GM15510 (cell line): ENCODE measurements around the gene PAIP2B.

ENCODE experiments used
- POLR2A ChIP-seq: IDR thresholded peaks from 3 replicates; pipeline ENCODE4 v1.6.1; 2011; ENCODE audit warnings: borderline replicate concordance; ENCODE audit not compliant: insufficient read length; ENCODE audit errors: extremely low read depth

The PAIP2B gene

DNA sequence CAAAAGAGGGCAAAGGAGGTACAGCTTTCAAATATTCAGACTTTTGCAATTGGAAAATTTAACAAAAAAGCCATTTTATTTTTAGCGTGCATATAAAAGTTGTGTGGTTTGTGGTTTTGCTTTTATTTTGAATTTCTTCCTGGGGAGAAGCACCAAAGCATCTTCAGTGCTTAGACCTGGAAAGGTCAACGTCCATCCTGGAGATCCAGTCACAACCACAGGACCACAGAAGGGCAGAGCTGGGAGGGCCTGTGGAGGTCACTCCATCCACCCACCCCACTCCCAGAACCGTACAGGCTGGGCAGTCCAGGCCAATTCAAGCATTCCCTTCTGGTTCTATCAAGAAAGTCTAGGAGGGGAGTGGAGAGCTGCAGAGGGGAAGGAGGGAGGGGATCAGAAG lies 52.7 kb downstream of the PAIP2B start:
- TF ChIP-seq POLR2A = no peak

DNA sequence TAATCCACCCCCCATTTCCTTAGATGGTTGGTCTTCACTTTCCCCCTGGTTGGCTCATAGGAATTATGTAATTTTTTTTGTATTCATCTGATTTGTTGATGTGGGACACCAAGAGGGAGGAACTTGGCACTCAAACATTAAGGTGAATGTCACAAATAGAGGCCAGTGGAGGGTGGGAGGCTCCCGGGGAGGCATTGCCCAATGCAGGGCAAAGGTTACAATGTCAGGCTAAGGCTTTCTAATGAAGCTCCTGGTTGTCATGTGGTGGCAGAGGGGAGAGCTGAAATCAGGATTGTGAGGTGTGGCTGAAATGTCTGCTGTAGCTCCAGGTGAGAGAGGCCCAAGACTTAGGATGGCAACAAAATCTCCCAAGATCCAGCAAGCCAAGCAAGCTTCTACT lies 53.8 kb downstream of the PAIP2B start:
- no peak for TF ChIP-seq POLR2A

DNA sequence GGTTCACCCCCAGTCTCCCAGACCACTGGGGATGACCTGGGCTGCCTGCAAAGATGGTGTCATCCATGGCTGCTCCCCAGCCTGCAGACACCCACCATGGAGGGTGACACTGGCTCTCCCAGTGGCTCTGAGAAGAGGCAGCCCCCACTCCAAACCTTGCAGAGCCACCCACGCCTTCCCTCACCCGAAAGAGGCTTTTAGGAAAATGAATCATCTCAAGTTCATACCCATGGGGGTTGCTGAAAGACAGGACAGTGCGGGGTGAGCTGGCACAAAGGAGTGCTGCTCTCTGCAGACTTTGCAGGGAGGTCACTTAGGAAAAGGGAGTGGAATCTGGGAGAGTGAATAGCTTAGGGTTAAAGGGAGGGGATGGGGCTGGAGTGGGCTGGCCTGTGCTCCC lies 60.1 kb downstream of the PAIP2B start:
- TF ChIP-seq POLR2A = no peak

DNA sequence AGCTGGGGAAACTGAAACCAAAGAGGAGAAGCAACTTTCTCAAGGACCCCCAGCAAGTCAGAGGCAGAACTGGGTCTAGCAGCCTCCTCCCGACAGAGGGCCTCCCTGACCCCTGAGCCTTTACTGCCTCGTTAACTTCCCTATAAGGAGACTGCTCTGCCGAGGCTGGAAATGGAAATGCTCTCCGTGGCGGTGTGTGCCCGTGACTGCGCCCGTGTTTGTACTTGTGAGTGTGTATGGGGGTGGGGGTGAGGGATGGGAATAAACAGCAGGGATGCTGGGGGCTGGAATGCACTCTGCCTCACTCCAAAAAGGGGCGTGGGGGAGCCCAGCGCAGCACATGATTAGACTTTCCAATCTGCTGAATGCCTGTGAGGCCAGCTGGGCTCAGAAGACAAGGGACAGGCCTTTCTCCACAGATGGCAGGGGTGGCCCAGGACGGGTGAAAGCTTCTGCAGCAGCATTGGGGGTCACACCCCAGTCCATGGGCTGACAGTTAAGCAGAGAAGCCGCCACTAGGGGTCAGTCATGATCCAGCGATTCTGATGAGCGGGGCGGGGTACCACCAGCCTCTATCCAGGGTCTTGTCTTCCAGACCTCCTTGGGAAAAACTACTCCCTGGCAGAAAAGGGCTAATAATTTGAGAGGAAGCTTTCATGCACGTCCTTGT lies 69.6 kb downstream of the PAIP2B start:
- TF ChIP-seq POLR2A = no peak

DNA sequence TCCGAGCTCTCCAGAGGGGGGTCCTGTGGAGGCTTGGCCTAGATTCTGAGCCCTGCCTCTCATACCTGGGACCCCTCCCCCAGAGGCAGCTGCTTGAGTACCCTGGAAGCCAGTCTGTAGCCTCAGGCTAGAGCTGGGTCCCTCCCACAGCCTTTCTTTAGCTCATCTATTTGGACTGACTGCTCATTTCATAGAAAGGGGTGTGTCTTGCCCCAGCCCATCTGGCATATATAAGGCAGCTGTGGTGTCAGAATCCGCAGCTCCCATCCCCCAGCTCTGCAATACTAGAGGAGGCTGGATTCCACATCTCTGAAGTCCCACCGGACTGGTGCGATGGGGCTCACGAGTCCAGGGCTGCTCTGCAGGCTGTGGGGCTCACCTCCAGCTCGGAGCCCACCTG lies 70.3 kb downstream of the PAIP2B start:
- no peak for TF ChIP-seq POLR2A

DNA sequence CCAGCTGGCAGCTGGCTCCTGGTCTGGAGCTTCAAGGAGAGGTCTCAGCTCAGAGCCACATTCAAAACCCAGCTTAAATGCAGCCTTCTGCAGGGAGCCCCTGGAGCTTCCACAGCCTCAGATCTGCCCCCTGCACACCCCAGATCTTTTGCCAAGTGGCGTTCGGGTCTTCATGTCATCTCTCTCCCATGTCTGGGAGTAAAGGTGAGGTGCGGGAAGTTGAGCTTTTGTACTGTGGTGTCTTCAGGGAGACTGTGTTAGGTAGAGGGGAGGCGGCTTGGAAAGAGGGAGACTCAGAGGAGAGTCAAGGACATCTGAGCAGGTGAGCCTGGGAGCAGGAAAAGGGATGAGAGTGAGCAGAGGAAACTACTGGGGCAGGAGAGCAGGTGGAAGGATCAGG lies 71.1 kb downstream of the PAIP2B start:
- TF ChIP-seq POLR2A = no peak

DNA sequence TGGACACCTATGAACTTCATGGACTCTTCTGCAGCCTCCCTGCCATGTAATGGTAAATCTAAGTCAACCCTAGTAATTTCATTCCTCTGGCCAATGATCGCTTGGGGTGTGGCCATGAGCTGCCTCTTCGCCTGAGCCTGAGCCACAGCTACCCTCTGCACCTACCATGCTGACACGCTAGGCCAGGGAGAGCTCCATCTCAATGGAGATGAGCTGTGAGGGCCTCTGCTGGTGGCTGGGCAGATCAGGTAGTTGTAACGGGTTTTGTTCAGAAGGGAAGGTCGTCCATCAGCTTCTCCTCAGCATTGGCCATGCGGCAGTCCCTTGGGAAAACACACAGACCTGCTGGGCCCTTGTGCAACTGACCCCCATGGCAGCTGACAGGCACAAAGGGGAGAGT lies 72.1 kb downstream of the PAIP2B start:
- no peak for TF ChIP-seq POLR2A

DNA sequence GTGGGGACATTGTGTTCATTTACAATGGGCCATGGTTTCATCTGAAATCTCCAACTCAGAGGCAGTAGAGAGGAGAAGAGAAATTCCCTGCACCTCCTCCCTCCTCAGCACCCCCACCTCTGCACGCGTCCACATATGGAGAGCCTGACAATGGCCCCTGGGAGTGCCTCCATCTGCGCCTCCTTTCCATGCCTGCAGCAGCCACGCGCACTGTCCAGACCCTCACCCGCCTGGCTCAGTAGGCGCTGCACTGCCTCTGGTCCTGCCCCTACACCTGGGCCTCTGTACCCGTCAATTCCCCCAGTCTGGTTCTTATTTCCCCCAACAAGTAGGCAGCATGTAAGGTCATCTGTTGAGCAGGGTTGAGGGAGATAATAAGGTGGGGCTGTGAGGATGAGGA lies 72.6 kb downstream of the PAIP2B start:
- TF ChIP-seq POLR2A = no peak

DNA sequence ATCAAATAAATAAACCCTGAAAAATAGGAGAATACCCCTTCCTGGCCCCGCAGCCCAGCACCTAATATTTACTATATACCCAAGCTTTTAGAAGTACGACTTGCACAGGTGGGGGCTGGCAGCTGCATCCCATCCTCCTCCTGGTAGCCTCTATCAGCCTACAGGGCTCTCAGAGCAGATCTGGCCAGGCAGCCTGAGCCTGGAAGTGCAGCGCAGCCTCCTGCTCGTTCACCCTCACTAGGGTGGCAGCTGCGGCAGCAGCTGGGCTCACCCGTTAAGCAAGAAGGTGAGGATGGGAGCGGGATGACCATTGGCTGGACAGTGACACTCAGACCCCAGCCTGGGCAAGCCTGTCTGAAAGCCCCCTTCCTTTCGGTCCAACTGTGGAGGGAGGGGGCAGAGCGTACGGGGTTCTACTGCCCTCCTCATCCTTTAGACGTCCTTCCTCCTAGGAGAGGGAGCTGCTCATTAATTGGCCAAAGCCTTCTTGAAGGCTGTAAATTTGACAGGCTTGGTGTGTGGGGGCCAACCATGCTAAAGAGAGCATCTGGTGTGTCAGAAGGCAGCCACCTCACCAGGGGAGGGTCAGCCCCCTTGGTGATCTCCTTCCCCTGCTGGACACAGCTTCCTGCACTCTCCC lies 73.2 kb downstream of the PAIP2B start:
- TF ChIP-seq POLR2A = no peak

DNA sequence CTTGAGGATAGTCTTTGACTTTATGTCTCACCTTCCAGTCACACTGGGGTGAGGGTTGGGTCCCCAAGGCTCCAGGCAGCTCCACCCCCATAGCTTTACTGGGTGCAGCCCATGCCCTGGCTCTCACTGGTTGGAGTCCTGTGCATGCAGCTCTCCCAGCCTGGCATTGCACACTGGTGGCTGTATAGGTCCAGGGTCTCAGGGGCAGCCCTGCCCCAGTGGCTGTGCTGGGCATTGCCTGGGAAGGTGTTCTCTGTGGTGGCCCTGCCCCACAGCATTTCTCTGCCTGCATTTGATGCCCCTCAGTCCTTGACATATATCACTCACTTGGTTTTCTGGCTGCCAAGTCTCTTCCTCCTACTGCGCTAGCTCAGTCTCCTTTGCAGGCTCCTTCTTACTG lies 75.3 kb downstream of the PAIP2B start:
- TF ChIP-seq POLR2A = no peak

DNA sequence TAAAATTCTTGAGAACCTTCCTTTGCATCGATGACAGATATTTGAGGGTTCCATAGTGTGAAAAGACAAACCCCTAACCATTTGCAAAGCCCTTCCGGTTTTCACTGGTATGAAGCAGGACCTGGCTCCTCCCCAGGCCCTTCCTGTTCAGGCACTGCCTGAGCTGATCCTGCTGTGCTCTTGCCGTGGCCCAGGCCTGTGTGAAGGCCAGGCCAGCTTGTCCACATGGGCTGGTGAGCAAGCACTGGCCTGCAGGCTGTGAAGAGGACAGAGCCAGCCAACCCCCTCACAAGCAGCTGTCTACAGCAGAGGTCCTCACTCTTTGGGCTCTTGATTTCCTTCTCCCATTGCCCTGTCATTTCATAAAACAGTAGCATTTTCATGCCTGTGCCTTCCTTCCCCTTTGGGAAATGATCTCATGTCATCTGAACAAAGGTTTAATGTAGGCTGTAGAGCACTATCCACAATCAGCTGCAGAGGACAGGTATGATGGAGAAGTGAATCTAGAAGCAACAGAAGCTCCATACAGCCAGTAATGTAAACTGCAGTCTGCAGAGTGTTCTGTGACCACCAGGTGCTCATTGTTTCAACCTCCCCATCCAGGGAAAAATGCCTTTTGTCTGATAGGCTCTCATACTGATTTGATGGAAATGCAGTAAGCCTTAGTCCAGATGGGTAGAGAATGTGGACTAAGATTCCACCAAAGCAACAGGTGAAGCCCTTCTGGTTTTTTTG lies 76.7 kb downstream of the PAIP2B start:
- TF ChIP-seq POLR2A = no peak

DNA sequence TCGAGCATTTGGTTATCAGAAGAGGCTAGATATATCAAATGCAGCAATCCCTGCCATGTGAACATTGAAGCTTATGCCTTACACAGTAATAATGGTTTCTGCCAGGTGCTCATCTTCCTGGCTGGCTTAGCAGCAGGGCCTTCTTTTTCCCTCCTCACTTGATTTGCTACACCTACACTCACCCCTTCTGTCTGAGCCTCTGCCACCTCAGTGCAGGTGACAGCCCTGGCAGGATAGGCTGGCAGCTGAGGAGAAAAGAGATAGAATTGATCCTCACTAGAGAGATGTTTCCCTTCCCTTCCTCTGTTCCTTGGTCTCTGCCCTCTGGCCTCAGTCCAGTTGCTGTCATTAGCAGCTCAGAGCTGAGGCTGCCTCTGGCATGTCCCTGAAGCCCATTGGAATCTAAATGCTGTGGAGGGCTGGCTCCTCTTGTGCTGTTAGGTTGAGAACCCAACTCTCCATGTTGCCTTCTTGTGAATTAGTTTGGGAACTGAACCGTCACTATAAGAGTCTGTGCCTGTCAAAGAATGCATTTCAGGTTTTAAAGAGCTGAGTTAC lies 78.3 kb downstream of the PAIP2B start:
- no peak for TF ChIP-seq POLR2A

DNA sequence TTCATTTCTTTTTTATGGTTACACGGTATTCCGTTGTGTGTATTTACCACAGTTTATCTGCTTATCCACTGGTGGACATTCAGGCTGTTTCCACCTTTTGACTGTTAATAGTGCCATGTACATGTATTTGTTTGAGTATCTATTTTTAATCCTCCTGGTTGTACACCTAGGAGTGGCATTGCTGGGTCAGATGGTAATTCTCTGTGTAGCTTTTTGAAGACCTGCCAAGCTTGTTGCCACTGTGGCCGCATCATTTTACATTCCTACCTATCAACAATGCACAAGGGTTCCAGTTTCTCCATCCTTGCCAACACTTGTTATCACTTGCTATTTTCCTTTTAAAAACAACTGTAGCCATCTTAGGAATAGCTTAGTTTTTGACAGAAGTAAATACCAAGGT lies 83.1 kb downstream of the PAIP2B start:
- no peak for TF ChIP-seq POLR2A

DNA sequence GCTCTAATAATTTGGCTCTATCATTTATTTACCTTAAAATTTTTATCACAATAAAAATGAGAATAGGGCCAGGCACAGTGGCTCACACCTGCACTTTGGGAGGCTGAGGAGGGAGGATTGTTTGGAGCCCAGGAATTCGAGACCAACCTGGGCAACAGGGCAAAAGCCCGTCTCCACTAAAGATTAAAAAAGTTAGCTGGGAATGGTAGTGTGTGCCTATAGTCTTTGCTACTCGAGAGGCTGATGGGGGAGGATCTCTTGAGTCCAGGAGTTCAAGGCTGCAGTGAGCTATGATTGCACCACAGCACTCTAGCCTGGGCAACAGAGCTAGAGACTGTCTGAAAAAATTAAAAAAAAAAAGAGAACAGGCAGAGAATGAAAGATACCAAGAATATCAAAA lies 90.7 kb downstream of the PAIP2B start:
- no peak for TF ChIP-seq POLR2A

DNA sequence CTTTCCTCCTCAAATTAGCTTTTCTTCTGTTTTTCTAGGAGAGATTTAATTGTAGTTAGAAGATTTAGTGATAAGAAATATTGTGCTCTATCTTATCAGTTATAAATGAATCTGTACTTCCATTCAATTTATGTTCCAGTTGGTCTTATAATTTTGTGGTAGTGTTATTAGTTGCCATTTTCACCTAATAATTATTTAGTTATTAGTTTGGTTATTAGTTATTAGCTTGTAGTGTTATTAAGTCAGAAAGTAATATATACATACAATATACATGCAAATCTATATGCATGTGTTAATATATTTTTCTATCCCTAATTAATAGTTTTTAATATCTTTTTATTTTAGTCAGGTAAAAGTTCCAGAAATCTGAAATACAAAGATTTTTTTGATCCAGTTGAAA lies 93.3 kb downstream of the PAIP2B start:
- TF ChIP-seq POLR2A = no peak
